Measurements from ENCODE around the gene PCBP4. TPM values are rescaled to one million over a fixed set of nuclear protein-coding genes. Genes with fewer than 3 reads are reported as not detected.
"Not testable (repeated sequence)": the region's sequence is repeated elsewhere in the genome, so short reads cannot be mapped to it uniquely, and the experiment has no call there.

Gene PCBP4
- total and polyA plus RNA-seq, 7 experiments from 2014 or later: 8.0 to 21.1 (median 13.8) TPM

GRCh38 chr3:51992017-51992682 lies 24.9 kb upstream of the PCBP4 start:
- H3K9me3 Mint-ChIP-seq: no peaks in the 10 kb centered on the region
- intact Hi-C loops (cut with micrococcal nuclease): loop anchor here (10.0 kb wide), 2 partner anchors 543 to 1353 kb away; partner anchors contain the start of genes DCP1A (in 1 of the 2), NT5DC2 (in 1 of the 2) and UQCC5 (in 1 of the 2)
- H3K4me1 ChIP-seq (ENCODE audit: control insufficient read depth in 2 of 2, insufficient read depth in 2 of 2, low read length in 2 of 2): peaks cover 13 to 15% of the 10 kb centered on the region in 2 donors

DNA sequence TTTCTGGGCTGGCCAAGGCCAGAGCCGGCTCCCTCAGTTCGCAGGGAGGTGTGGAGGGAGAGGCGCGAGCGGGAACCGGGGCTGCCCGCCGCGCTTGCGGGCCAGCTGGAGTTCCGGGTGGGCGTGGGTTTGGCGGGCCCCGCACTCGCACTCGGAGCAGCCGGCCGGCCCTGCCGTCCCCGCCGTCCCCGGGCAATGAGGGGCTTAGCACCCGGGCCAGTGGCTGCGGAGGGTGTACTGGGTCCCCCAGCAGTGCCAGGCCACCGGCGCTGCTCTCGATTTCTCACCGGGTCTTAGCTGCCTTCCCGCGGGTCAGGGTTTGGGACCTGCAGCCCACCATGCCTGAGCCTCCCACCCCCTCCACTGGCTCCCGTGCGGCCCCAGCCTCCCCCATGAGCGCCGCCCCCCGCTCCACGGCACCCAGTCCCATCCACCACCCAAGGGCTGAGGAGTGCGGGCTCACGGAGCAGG lies 23.3 kb upstream of the PCBP4 start:
- POLR2A ChIA-PET: interaction anchor here (0.7 to 3.0 kb wide), 3 partner anchors 7 to 67 kb away, joined by 3 to 14 read pairs (median 3); partner anchors contain the start of genes ABHD14A and ACY1

More at GRCh38 chr3:51992017-51992682, 24.9 kb upstream of the PCBP4 start:
- H3K4me3 ChIP-seq (ENCODE audit: low read length): no peak overlapping the region
- H3K36me3 ChIP-seq (ENCODE audit: control insufficient read depth in 2 of 3, insufficient read depth in 3 of 3, low read length in 3 of 3): peaks cover 5 to 34% (median 11%) of the 10 kb centered on the region in 3 experiments
- H3K9me3 ChIP-seq (ENCODE audit: control insufficient read depth in 2 of 3, low read length in 3 of 3): no peaks in the 10 kb centered on the region
- H3K4me3 Mint-ChIP-seq: peak overlapping the region in 1 of 10 donors; percentile 12
- H3K36me3 Mint-ChIP-seq: peaks cover 3 to 23% (median 9%) of the 10 kb centered on the region in 5 donors
- ATAC-seq (no peak), DNase-seq (no peak)
- ChIA-PET CTCF (interaction anchor here (0.8 to 1.9 kb wide), 3 partner anchors 8 to 65 kb away, joined by 4 to 7 read pairs (median 4); no protein-coding TSS in a partner anchor), POLR2A (interaction anchor here (0.6 to 3.0 kb wide), 3 partner anchors 9 to 59 kb away, joined by 4 to 14 read pairs (median 6); partner anchors contain the start of genes ABHD14A, ABHD14B and ACY1)
- peaks cover 21 to 44% (median 35%) of the 10 kb centered on the region in 7 donors for H3K4me1 Mint-ChIP-seq
- H3K27ac ChIP-seq (ENCODE audit: low read depth, low read length): peak overlapping the region; percentile 42
- no peaks in the 10 kb centered on the region for H3K27me3 ChIP-seq (ENCODE audit: control insufficient read depth in 2 of 2, insufficient read depth in 2 of 2, low read length in 2 of 2)
- peak overlapping the region in 1 of 9 donors; percentile 22 for H3K27ac Mint-ChIP-seq
- peaks cover 0 to 2% (median 0%) of the 10 kb centered on the region in 5 donors for H3K27me3 Mint-ChIP-seq

DNA sequence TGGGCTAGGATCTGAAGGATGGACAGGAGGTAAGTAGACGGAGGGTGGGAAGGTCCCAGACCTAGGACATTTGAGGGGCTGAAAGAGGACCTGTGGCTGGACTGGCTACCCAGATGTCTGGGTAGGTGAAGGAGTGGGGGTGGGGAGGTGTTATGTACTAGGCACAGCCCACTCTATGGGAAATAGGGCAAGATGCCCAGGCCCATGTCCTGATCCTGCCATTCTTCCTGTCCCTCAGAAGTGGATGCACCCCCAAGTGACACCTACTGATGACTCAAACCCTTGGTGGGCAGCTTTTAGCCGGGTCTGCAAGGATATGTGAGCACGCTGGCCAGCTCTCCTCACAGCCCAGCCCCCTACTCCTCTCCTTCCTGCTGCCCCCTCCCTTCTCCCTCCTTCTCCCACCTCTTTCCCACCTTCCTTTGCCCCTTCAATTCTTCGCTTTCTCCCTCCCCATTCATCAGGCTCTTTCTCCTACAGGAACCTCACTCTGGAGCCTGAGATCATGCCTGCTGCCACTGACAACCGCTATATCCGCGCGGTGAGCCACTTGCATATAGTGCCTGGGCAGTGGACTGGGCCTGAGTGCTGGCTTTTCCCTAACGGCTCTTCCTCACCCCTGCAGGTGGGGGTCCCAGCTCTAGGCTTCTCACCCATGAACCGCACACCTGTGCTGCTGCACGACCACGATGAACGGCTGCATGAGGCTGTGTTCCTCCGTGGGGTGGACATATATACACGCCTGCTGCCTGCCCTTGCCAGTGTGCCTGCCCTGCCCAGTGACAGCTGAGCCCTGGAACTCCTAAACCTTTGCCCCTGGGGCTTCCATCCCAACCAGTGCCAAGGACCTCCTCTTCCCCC lies 21.3 kb upstream of the PCBP4 start:
- Mint-ChIP-seq H3K4me3 (no peak overlapping the region), H3K9me3 (no peaks in the 10 kb centered on the region), H3K27me3 (no peaks in the 10 kb centered on the region), H3K27ac (peak overlapping the region in 8 of 9 donors; percentile 1 to 83 (median 27)), H3K36me3 (peaks cover 0 to 7% (median 0%) of the 10 kb centered on the region in 5 donors), H3K4me1 (peaks cover 8 to 28% (median 13%) of the 10 kb centered on the region in 7 donors)
- Histone ChIP-seq H3K27ac (ENCODE audit: low read depth, low read length) (no peak overlapping the region), H3K27me3 (ENCODE audit: control insufficient read depth in 2 of 2, insufficient read depth in 2 of 2, low read length in 2 of 2) (no peaks in the 10 kb centered on the region), H3K4me3 (ENCODE audit: low read length) (no peak overlapping the region), H3K36me3 (ENCODE audit: control insufficient read depth in 2 of 3, insufficient read depth in 3 of 3, low read length in 3 of 3) (peaks cover 0 to 21% (median 0%) of the 10 kb centered on the region in 3 experiments), H3K4me1 (ENCODE audit: control insufficient read depth in 2 of 2, insufficient read depth in 2 of 2, low read length in 2 of 2) (no peaks in the 10 kb centered on the region), H3K9me3 (ENCODE audit: control insufficient read depth in 2 of 3, low read length in 3 of 3) (no peaks in the 10 kb centered on the region)
- CTCF ChIA-PET: no interaction called here
- ATAC-seq: no peak
- DNase-seq: no peak
- POLR2A ChIA-PET: no interaction called here
- intact Hi-C loops (cut with micrococcal nuclease): no loop called here

More for the DNA sequence above, 23.3 kb upstream of the PCBP4 start:
- H3K27me3 ChIP-seq (ENCODE audit: control insufficient read depth in 2 of 2, insufficient read depth in 2 of 2, low read length in 2 of 2); ATAC-seq; H3K9me3 Mint-ChIP-seq; H3K27ac ChIP-seq (ENCODE audit: low read depth, low read length); H3K4me3 ChIP-seq (ENCODE audit: low read length); H3K27ac Mint-ChIP-seq; H3K9me3 ChIP-seq (ENCODE audit: control insufficient read depth in 2 of 3, low read length in 3 of 3); H3K27me3 Mint-ChIP-seq; H3K4me3 Mint-ChIP-seq: not testable (repeated sequence)
- peaks cover 3 to 21% (median 9%) of the 10 kb centered on the region in 5 donors for H3K36me3 Mint-ChIP-seq
- peaks cover 5 to 34% (median 11%) of the 10 kb centered on the region in 3 experiments for H3K36me3 ChIP-seq (ENCODE audit: control insufficient read depth in 2 of 3, insufficient read depth in 3 of 3, low read length in 3 of 3)
- CTCF ChIA-PET: interaction anchor here (1.1 kb wide), 1 partner anchor 16 kb away, joined by 3 read pairs; the partner anchor contains the start of gene ABHD14B
- H3K4me1 Mint-ChIP-seq: peaks cover 18 to 34% (median 28%) of the 10 kb centered on the region in 7 donors
- DNase-seq: peak in 1 of 9 donors; percentile 3
- intact Hi-C loops (cut with micrococcal nuclease): loop anchor here (10.0 kb wide), 2 partner anchors 544 to 1354 kb away; partner anchors contain the start of genes DCP1A (in 1 of the 2), NT5DC2 (in 1 of the 2) and UQCC5 (in 1 of the 2)
- H3K4me1 ChIP-seq (ENCODE audit: control insufficient read depth in 2 of 2, insufficient read depth in 2 of 2, low read length in 2 of 2): peaks cover 13 to 15% of the 10 kb centered on the region in 2 donors

DNA sequence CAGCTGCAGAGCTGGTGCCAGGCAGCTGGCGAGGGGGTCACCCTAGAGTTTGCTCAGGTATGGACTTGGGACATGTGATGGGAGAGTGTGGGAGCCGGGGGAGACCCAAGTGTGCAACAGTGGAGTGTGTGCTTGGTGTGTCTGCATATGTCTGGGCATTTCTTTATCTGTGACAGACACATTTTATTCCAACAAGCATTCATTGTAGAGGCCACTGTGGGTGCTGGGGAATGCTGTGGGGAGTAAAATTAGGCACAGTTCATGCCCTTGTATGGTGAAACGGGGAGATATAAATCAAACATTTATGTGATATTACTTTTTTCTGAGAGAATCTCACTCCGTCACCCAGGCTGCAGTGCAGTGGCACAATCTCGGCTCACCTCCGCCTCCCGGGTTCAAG lies 20.3 kb upstream of the PCBP4 start:
- Histone ChIP-seq H3K36me3 (ENCODE audit: control insufficient read depth in 2 of 3, insufficient read depth in 3 of 3, low read length in 3 of 3) (peaks cover 0 to 13% (median 0%) of the 10 kb centered on the region in 3 experiments), H3K27ac (ENCODE audit: low read depth, low read length) (no peak overlapping the region), H3K4me1 (ENCODE audit: control insufficient read depth in 2 of 2, insufficient read depth in 2 of 2, low read length in 2 of 2) (peaks cover 3 to 5% of the 10 kb centered on the region in 2 donors), H3K9me3 (ENCODE audit: control insufficient read depth in 2 of 3, low read length in 3 of 3) (no peaks in the 10 kb centered on the region), H3K4me3 (ENCODE audit: low read length) (no peak overlapping the region), H3K27me3 (ENCODE audit: control insufficient read depth in 2 of 2, insufficient read depth in 2 of 2, low read length in 2 of 2) (no peaks in the 10 kb centered on the region)
- ChIA-PET CTCF (interaction anchor here (1.3 kb wide), 1 partner anchor 8 kb away, joined by 3 read pairs; no protein-coding TSS in a partner anchor), POLR2A (interaction anchor here (1.8 kb wide), 1 partner anchor 14 kb away, joined by 5 read pairs; the partner anchor contains the start of gene ABHD14B)
- no peak for ATAC-seq
- DNase-seq: no peak
- H3K27me3 Mint-ChIP-seq: no peaks in the 10 kb centered on the region
- H3K36me3 Mint-ChIP-seq: peaks cover 0 to 8% (median 0%) of the 10 kb centered on the region in 5 donors
- H3K4me1 Mint-ChIP-seq: peaks cover 11 to 26% (median 16%) of the 10 kb centered on the region in 7 donors
- intact Hi-C loops (cut with micrococcal nuclease): no loop called here
- no peaks in the 10 kb centered on the region for H3K9me3 Mint-ChIP-seq
- H3K27ac Mint-ChIP-seq: peak overlapping the region in 3 of 9 donors; percentile 6 to 48 (median 32)
- H3K4me3 Mint-ChIP-seq: no peak overlapping the region

DNA sequence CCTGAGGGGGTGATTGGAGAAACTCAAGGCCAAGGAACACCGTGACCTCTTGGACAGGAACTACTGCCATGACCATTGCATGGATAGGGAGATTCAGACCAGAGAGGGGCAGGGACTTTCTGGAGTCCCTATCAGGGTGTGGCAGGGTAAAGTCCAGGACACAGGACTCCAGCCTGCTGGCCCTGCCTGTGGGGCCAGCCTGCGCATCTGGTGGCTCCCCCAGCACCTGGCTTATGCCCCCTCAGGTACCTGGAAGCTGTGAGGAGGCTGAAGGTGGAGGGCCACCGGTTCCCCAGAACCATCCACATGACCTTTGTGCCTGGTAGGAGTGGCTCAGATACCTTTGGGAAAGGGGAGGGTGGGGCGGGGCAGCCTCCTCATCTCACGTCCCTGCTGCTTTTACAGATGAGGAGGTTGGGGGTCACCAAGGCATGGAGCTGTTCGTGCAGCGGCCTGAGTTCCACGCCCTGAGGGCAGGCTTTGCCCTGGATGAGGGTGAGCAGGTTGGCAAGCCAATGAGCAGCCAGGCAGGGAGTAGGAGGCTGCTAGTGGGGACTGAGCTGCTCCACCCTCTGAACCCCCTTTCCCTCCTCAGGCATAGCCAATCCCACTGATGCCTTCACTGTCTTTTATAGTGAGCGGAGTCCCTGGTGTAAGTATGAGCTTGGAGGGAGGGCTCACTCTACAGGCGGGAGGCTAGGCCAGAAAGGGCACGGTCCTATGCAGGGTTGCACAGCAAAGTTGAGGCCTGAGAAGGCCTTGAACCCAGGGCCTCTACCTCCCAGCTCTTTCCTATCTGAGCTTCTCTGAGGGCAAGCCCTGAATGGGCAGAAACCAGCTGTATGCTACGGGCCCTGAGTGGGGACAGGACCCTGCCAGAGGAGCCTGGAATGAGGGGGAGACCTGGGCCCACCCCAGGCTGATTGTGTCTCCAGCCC lies 19.0 kb upstream of the PCBP4 start:
- CTCF ChIA-PET: interaction anchor here (0.9 to 1.3 kb wide), 2 partner anchors 10 to 15 kb away, joined by 3 read pairs; no protein-coding TSS in a partner anchor
- Mint-ChIP-seq H3K36me3 (peaks cover 0 to 4% (median 0%) of the 10 kb centered on the region in 5 donors), H3K27me3 (no peaks in the 10 kb centered on the region), H3K27ac (peak overlapping the region in 3 of 9 donors; percentile 16 to 62 (median 38)), H3K4me1 (peaks cover 15 to 27% (median 19%) of the 10 kb centered on the region in 7 donors), H3K4me3 (no peak overlapping the region), H3K9me3 (no peaks in the 10 kb centered on the region)
- POLR2A ChIA-PET: interaction anchor here (0.7 to 1.8 kb wide), 3 partner anchors 9 to 147 kb away, joined by 3 to 5 read pairs (median 3); partner anchors contain the start of gene ABHD14B
- Histone ChIP-seq H3K36me3 (ENCODE audit: control insufficient read depth in 2 of 3, insufficient read depth in 3 of 3, low read length in 3 of 3) (peaks cover 0 to under 1% (median 0%) of the 10 kb centered on the region in 3 experiments), H3K27ac (ENCODE audit: low read depth, low read length) (no peak overlapping the region), H3K27me3 (ENCODE audit: control insufficient read depth in 2 of 2, insufficient read depth in 2 of 2, low read length in 2 of 2) (no peaks in the 10 kb centered on the region), H3K4me1 (ENCODE audit: control insufficient read depth in 2 of 2, insufficient read depth in 2 of 2, low read length in 2 of 2) (peaks cover 10 to 12% of the 10 kb centered on the region in 2 donors), H3K9me3 (ENCODE audit: control insufficient read depth in 2 of 3, low read length in 3 of 3) (no peaks in the 10 kb centered on the region), H3K4me3 (ENCODE audit: low read length) (no peak overlapping the region)
- DNase-seq (no peak), ATAC-seq (no peak)
- intact Hi-C loops (cut with micrococcal nuclease): no loop called here

All from naive thymus-derived CD4-positive, alpha-beta T cell (primary cell).